Nucleus accumbens (tissue), 56 donors: ENCODE measurements around the gene HOXB1.

ENCODE experiments used
- DNase-seq, 56 donors: peaks; one replicate each; lab custom pipeline; 2025; lab: John Stamatoyannopoulos, UW

HOXB1 gene

GRCh38 chr17:48479014-48479402 is 51.8 kb downstream of the HOXB1 start:
- no peak for DNase-seq
